ENCODE measurements around the gene TAF9B. TPM values are rescaled to one million over a fixed set of nuclear protein-coding genes. Genes with fewer than 3 reads are reported as not detected.
"Not testable (repeated sequence)": the region's sequence is repeated elsewhere in the genome, so short reads cannot be mapped to it uniquely, and the experiment has no call there.

Gene TAF9B
- total and polyA plus RNA-seq, 8 donors = 3.2 to 75.4 (median 12.6) TPM

DNA sequence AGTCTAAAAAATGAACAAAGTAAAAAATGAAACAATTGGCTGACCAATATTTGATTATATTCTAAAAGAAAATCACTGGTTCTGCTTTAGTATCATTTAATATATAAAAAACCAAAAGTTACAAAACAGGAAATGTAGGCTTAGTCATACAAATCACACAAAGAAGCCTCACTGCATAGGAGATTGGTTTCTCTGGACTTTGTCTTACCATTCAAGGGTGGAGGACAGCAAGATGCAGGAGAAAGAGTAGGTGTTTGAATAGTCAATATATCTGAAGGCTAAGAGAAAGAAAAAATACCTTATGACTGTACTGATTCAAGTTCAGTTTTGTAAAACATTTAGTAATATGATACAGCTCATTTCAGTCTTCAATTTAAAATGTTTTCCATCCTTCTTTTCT is 28.6 kb upstream of the TAF9B start:
- no peak for DNase-seq

DNA sequence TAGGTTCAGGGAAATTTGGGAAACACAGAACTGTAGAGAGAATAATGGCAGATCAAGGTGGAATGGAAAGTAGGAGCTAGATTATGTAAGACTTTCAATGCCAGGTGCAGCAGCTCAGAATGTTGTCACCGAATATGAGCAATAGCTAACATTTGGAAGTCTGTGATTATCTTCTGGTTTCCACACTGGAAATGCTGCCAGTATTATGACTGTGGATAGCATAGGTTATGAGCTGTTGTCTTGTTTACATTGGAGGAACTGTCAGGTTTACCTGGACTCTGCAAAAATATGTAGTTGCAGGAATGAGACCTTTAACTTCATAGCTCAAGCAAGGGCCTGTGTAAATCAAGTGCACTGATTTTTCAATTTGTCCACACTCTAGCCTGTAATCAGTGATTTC is 26.0 kb upstream of the TAF9B start:
- Histone ChIP-seq H3K4me1 (no peaks in the 10 kb centered on the region), H3K36me3 (no peaks in the 10 kb centered on the region), H3K27ac (no peak overlapping the region), H3K4me3 (no peak overlapping the region), H3K27me3 (no peaks in the 10 kb centered on the region), H3K9me3 (no peaks in the 10 kb centered on the region)
- WGBS, 5 donors = 69 to 87% (median 80%) methylated on average over 1 of the region's 1 CpG
- TF ChIP-seq EP300 (IDR thresholded peaks at IDR 0.05) (no peak), POLR2AphosphoS5 (IDR thresholded peaks at IDR 0.05) (no peak), POLR2A (IDR thresholded peaks at IDR 0.05) (no peak)
- TF ChIP-seq, protein P1, sequence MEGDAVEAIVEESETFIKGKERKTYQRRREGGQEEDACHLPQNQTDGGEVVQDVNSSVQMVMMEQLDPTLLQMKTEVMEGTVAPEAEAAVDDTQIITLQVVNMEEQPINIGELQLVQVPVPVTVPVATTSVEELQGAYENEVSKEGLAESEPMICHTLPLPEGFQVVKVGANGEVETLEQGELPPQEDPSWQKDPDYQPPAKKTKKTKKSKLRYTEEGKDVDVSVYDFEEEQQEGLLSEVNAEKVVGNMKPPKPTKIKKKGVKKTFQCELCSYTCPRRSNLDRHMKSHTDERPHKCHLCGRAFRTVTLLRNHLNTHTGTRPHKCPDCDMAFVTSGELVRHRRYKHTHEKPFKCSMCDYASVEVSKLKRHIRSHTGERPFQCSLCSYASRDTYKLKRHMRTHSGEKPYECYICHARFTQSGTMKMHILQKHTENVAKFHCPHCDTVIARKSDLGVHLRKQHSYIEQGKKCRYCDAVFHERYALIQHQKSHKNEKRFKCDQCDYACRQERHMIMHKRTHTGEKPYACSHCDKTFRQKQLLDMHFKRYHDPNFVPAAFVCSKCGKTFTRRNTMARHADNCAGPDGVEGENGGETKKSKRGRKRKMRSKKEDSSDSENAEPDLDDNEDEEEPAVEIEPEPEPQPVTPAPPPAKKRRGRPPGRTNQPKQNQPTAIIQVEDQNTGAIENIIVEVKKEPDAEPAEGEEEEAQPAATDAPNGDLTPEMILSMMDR (IDR thresholded peaks at IDR 0.05) = no peak
- DNase-seq = no peak
- intact Hi-C loops (cut with DNase I; ENCODE audit: low total_unique reads) = no loop called here

More for the DNA sequence above, 28.6 kb upstream of the TAF9B start:
- H3K36me3 ChIP-seq = no peaks in the 10 kb centered on the region
- H3K9me3 ChIP-seq = no peaks in the 10 kb centered on the region
- H3K4me3 ChIP-seq = no peak overlapping the region
- no peak overlapping the region for H3K27ac ChIP-seq
- H3K4me1 ChIP-seq = no peaks in the 10 kb centered on the region
- TF ChIP-seq EP300 (IDR thresholded peaks at IDR 0.05) (no peak), POLR2A (IDR thresholded peaks at IDR 0.05) (no peak), POLR2AphosphoS5 (IDR thresholded peaks at IDR 0.05) (no peak)
- TF ChIP-seq, protein P1 (IDR thresholded peaks at IDR 0.05) = no peak
- no peaks in the 10 kb centered on the region for H3K27me3 ChIP-seq
- intact Hi-C loops (cut with DNase I; ENCODE audit: low total_unique reads) = no loop called here

DNA sequence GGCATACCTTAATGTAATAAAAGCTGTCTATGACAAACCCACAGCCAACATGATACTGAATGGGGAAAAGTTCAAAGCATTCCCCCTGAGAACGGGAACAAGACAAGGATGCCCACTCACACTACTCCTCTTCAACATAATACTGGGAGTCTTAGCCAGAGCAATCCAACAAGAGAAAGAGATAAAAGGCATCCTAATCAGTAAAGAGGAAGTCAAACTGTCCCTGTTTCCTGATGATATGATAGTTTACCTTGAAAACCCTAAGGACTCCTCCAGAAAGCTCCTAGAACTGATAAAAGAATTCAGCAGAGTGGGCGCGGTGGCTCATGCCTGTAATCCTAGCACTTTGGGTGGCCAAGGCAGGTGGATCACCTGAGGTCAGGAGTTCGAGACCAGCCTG is 23.7 kb upstream of the TAF9B start:
- H3K4me3 ChIP-seq; H3K27me3 ChIP-seq; H3K27ac ChIP-seq; H3K36me3 ChIP-seq; H3K4me1 ChIP-seq; intact Hi-C loops (cut with DNase I; ENCODE audit: low total_unique reads); DNase-seq; H3K9me3 ChIP-seq: not testable (repeated sequence)
- WGBS, 5 donors = 81 to 84% (median 82%) methylated on average over 4 of the region's 4 CpGs

DNA sequence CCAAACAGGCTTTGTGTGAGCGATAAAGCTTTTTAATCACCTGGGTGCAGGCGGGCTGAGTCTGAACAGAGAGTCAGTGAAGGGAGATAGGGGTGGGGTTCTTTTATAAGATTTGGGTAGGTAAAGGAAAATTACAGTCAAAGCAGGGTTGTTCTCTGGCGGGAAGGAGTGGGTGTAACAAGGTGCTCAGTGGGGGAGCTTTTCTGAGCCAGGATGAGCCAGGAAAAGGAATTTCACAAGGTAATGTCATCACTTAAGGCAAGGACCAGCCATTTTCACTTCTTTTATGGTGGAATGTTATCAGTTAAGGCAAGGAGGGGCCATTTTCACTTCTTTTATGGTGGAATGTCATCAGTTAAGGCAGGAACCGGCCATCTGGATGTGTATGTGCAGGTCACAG is 21.3 kb upstream of the TAF9B start:
- intact Hi-C loops (cut with DNase I; ENCODE audit: low total_unique reads); H3K27ac ChIP-seq; H3K9me3 ChIP-seq; DNase-seq; H3K4me1 ChIP-seq; H3K4me3 ChIP-seq; H3K36me3 ChIP-seq: not testable (repeated sequence)
- H3K27me3 ChIP-seq = peaks cover 0 to 11% (median 0%) of the 10 kb centered on the region in 3 donors
- 61 to 79% (median 67%) methylated on average over 3 to 4 of the region's 4 CpGs for WGBS, 5 donors

DNA sequence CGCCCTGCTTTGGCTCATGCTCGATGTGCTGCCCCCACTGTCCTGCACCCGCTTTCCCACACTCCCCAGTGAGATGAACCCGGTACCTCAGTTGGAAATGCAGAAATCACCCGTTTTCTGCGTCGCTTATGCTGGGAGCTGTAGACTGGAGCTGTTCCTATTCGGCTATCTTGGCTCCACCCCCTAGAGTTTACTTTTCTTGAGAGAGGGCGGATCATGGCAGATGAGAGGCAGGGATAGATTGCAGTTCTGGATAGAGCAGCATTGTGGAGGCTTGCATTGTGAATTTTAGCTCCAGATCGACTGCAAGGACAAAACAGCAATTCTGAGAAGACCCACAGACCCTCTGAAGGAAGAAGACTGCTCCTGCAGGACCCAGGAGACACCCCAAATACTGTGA is 18.4 kb upstream of the TAF9B start:
- intact Hi-C loops (cut with DNase I; ENCODE audit: low total_unique reads); H3K4me1 ChIP-seq; H3K27ac ChIP-seq; H3K9me3 ChIP-seq; H3K36me3 ChIP-seq; H3K4me3 ChIP-seq; DNase-seq: not testable (repeated sequence)
- peaks cover 0 to 11% (median 0%) of the 10 kb centered on the region in 3 donors for H3K27me3 ChIP-seq
- 73 to 87% (median 82%) methylated on average over 10 of the region's 10 CpGs for WGBS, 5 donors

DNA sequence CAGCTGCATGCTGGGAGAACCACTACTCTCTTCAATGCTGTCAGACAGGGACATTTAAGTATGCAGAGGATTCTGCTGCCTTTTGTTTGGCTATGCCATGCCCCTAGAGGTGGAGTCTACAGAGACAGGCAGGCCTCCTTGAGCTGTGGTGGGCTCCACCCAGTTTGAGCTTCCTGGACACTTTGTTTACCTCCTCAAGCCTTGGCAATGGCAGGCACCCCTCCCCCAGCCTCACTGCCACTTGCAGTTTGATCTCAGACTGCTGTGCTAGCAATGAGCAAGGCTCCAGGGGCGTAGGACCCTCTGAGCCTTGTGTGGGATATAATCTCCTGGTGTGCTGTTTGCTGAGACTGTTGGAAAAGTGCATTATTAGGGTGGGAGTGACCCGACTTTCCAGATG is 17.9 kb upstream of the TAF9B start:
- H3K4me1 ChIP-seq; H3K36me3 ChIP-seq; H3K27ac ChIP-seq; intact Hi-C loops (cut with DNase I; ENCODE audit: low total_unique reads); DNase-seq; H3K9me3 ChIP-seq; H3K4me3 ChIP-seq: not testable (repeated sequence)
- H3K27me3 ChIP-seq = peaks cover 0 to 11% (median 0%) of the 10 kb centered on the region in 3 donors
- 61 to 86% (median 76%) methylated on average over 2 of the region's 2 CpGs; no CpG with 5 or more reads in 1 of the 5 donors for WGBS, 5 donors

DNA sequence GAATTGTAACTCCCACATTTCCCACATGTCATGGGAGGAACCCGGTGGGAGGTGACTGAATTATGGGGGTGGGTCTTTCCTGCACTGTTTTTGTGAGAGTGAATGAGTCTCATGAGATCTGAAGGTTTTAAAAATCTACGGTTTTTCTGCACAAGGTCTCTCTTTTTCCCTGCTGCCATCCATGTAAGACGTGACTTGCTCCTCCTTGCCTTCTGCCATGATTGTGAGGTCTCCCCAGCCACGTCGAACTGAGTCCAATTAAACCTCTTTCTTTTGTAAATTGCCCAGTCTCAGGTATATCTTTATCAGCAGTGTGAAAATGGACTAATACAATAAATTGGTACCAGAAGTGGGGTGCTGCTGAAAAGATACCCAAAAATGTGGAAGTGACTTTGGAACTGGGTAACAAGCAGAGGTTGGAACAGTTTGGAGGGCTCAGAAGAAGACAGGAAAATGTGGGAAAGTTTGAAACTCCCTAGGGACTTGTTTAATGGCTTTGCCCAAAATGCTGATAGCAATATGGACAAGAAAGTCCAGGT is 7.6 kb upstream of the TAF9B start:
- H3K27ac ChIP-seq; H3K4me1 ChIP-seq; H3K27me3 ChIP-seq; intact Hi-C loops (cut with DNase I; ENCODE audit: low total_unique reads); H3K36me3 ChIP-seq; DNase-seq; H3K4me3 ChIP-seq: not testable (repeated sequence)
- 84 to 92% (median 88%) methylated on average over 5 of the region's 5 CpGs for WGBS, 5 donors
- peaks cover 3 to 38% (median 20%) of the 10 kb centered on the region in 4 donors for H3K9me3 ChIP-seq
